ENCODE results near the gene POGK. TPM values are rescaled to one million over a fixed set of nuclear protein-coding genes. Genes with fewer than 3 reads are reported as not detected.

Gene POGK
- polyA plus RNA-seq, 3 donors: 10.6 to 13.0 (median 10.9) TPM

DNA sequence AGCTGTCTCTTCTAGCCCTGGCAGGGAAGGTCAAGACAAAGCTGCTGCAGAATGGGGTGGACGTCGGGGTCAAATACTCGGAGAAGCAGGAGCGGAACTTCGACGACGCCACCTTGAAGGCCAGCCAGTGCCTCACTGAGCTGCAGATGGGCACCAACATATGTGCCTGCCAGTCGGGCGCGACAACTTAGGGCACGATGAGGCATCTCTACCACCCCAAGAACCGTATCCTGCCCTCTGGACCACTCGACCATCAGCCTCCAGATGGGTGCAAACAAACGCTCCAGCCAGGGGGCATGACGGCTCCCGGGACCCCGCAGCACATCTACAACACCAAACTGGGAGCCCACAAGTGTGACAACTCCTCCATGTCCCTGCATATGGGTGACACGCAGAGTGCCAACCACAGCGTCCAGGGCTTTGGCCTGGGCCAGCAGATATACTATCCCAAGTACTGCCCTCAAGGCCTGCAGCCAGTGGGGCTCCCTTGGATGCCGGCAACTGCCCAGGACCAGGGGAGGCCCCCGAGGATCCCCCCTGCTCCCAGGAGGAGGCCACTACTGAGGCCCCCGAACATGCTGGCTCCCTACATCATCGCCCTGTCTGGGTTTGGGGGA is 42.5 kb upstream of the POGK start:
- H3K27me3 Mint-ChIP-seq (ENCODE audit: low read depth in 3 of 3): peaks cover 4 to 8% (median 8%) of the 10 kb centered on the region in 3 donors
- TF ChIP-seq, protein P1, sequence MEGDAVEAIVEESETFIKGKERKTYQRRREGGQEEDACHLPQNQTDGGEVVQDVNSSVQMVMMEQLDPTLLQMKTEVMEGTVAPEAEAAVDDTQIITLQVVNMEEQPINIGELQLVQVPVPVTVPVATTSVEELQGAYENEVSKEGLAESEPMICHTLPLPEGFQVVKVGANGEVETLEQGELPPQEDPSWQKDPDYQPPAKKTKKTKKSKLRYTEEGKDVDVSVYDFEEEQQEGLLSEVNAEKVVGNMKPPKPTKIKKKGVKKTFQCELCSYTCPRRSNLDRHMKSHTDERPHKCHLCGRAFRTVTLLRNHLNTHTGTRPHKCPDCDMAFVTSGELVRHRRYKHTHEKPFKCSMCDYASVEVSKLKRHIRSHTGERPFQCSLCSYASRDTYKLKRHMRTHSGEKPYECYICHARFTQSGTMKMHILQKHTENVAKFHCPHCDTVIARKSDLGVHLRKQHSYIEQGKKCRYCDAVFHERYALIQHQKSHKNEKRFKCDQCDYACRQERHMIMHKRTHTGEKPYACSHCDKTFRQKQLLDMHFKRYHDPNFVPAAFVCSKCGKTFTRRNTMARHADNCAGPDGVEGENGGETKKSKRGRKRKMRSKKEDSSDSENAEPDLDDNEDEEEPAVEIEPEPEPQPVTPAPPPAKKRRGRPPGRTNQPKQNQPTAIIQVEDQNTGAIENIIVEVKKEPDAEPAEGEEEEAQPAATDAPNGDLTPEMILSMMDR (IDR thresholded peaks at IDR 0.05): no peak
- H3K4me3 ChIP-seq (replicated peaks in 1 of 3; ENCODE audit: low read depth in 2 of 3, low read length in 3 of 3): no peak overlapping the region
- H3K9ac ChIP-seq (ENCODE audit: insufficient read depth, low read length, poor library complexity, severe bottlenecking): no peak overlapping the region
- intact Hi-C loops (cut with micrococcal nuclease): no loop called here
- H3K27me3 ChIP-seq (ENCODE audit: control insufficient read depth in 2 of 2, insufficient read depth in 2 of 2, low read length in 2 of 2): no peaks in the 10 kb centered on the region
- H3K9me3 Mint-ChIP-seq: peaks cover 4 to 15% (median 5%) of the 10 kb centered on the region in 7 donors
- no peak overlapping the region for H3K4me3 Mint-ChIP-seq
- H3K36me3 ChIP-seq (replicated peaks in 1 of 2; ENCODE audit: control insufficient read depth in 1 of 2, insufficient read depth in 2 of 2, low read length in 2 of 2): no peaks in the 10 kb centered on the region
- H3K4me1 ChIP-seq (ENCODE audit: control insufficient read depth in 1 of 2, insufficient read depth in 2 of 2, low read length in 2 of 2): no peaks in the 10 kb centered on the region
- DNase-seq: no peak
- whole genome bisulfite sequencing (ENCODE audit: insufficient coverage): 97% methylated on average over 22 of the region's 23 CpGs
- no peaks in the 10 kb centered on the region for H4K20me1 ChIP-seq (ENCODE audit: insufficient read depth, low read length)
- H3K36me3 Mint-ChIP-seq: no peaks in the 10 kb centered on the region
- no peak overlapping the region for H3K4me2 ChIP-seq (replicated peaks; ENCODE audit: extremely low read depth, low read length, poor library complexity, severe bottlenecking)
- no peaks in the 10 kb centered on the region for H3K79me2 ChIP-seq (ENCODE audit: insufficient read depth, low read length)
- no peaks in the 10 kb centered on the region for H3K4me1 Mint-ChIP-seq
- H2AFZ ChIP-seq (ENCODE audit: insufficient read depth, low read depth, low read length, poor library complexity, severe bottlenecking): no peak overlapping the region
- peaks cover 0 to 3% of the 10 kb centered on the region in 2 donors for H3K9me3 ChIP-seq (replicated peaks in 1 of 2; ENCODE audit: control insufficient read depth in 1 of 2, insufficient read depth in 1 of 2, low read length in 2 of 2)
- H3K27ac ChIP-seq (ENCODE audit: low read depth in 1 of 2, low read length in 2 of 2): no peak overlapping the region
- H3K27ac Mint-ChIP-seq: no peak overlapping the region

DNA sequence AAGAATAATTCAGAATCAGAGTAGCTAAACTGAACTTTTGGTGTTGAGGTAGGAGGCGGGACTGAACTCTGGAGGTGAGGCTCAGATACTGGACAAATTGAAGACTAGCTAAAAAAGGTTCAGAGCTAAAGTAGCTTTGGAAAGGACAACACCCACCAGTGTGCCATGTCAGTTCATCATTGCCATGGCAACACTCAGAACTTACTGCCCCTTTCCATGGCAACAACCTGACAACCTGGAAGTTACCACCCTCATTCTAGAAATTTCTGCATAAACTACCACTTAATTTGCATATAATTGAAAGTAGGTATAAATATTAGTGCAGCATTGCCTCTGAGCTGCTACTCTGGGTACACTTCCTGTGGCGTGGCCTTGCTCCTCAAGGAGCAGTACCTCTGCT is 30.3 kb upstream of the POGK start:
- Mint-ChIP-seq H3K4me1 (no peaks in the 10 kb centered on the region), H3K27me3 (ENCODE audit: low read depth in 3 of 3) (peaks cover 0 to 2% (median 2%) of the 10 kb centered on the region in 3 donors), H3K27ac (no peak overlapping the region), H3K36me3 (no peaks in the 10 kb centered on the region), H3K9me3 (peaks cover 0 to 2% (median 0%) of the 10 kb centered on the region in 7 donors), H3K4me3 (no peak overlapping the region)
- Histone ChIP-seq H3K27me3 (ENCODE audit: control insufficient read depth in 2 of 2, insufficient read depth in 2 of 2, low read length in 2 of 2) (no peaks in the 10 kb centered on the region), H3K9me3 (replicated peaks in 1 of 2; ENCODE audit: control insufficient read depth in 1 of 2, insufficient read depth in 1 of 2, low read length in 2 of 2) (no peaks in the 10 kb centered on the region), H2AFZ (ENCODE audit: insufficient read depth, low read depth, low read length, poor library complexity, severe bottlenecking) (no peak overlapping the region), H3K9ac (ENCODE audit: insufficient read depth, low read length, poor library complexity, severe bottlenecking) (no peak overlapping the region), H3K4me3 (replicated peaks in 1 of 3; ENCODE audit: low read depth in 2 of 3, low read length in 3 of 3) (no peak overlapping the region), H3K27ac (ENCODE audit: low read depth in 1 of 2, low read length in 2 of 2) (no peak overlapping the region), H3K4me2 (replicated peaks; ENCODE audit: extremely low read depth, low read length, poor library complexity, severe bottlenecking) (no peak overlapping the region), H3K36me3 (replicated peaks in 1 of 2; ENCODE audit: control insufficient read depth in 1 of 2, insufficient read depth in 2 of 2, low read length in 2 of 2) (no peaks in the 10 kb centered on the region), H4K20me1 (ENCODE audit: insufficient read depth, low read length) (no peaks in the 10 kb centered on the region), H3K4me1 (ENCODE audit: control insufficient read depth in 1 of 2, insufficient read depth in 2 of 2, low read length in 2 of 2) (no peaks in the 10 kb centered on the region), H3K79me2 (ENCODE audit: insufficient read depth, low read length) (no peaks in the 10 kb centered on the region)
- intact Hi-C loops (cut with micrococcal nuclease): no loop called here
- TF ChIP-seq, protein P1 (IDR thresholded peaks at IDR 0.05): no peak
- WGBS (ENCODE audit: insufficient coverage): 75% methylated on average over 1 of the region's 2 CpGs
- no peak for DNase-seq

Measured in CD14-positive monocyte (primary cell).